Measurements from ENCODE around the gene XXYLT1. TPM values are rescaled to one million over a fixed set of nuclear protein-coding genes. Genes with fewer than 3 reads are reported as not detected.
A peak's percentile ranks its signal among the peaks of the same experiment; 100 is the strongest.

XXYLT1 gene
- total and polyA plus RNA-seq, 9 of the 15 experiments (the other 6 are each of a cell fraction or from before 2014, with no cell fraction given): 1.9 to 18.9 (median 15.0) TPM

DNA sequence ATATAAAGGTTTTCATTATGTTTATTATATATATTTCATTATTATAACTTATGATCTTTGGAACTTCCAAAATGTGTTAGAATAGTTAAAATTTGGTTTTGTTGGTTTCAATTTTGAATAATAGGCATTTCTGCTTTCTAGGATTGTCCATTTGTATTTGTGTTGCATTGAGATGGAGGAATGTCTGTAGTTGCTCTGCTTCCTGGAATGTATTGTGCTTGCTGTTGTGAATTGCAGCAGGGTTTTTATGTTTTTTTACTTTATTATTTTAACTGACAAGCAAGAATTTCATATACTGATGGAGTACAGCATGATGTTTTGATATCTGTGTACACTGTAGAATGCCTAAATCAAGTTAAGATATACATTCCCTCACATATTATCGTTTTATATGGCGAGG is 247.4 kb downstream of the XXYLT1 start:
- Histone ChIP-seq H3K27ac (ENCODE audit: extremely low read depth, low read depth, low read length) (no peak overlapping the region), H3K9me1 (ENCODE audit: control insufficient read depth, insufficient read depth, low read length) (no peaks in the 10 kb centered on the region), H3K36me3 (ENCODE audit: control insufficient read depth, insufficient read depth, low read length) (no peaks in the 10 kb centered on the region), H3K4me3 (no peak overlapping the region), H3K4me1 (replicated peaks in 1 of 2; ENCODE audit: control insufficient read depth in 2 of 2, insufficient read depth in 2 of 2, low read length in 2 of 2) (no peaks in the 10 kb centered on the region), H3K27me3 (ENCODE audit: control insufficient read depth in 2 of 2, insufficient read depth in 2 of 2, low read length in 2 of 2) (peaks cover 32 to 52% of the 10 kb centered on the region in 2 experiments), H3K9ac (ENCODE audit: insufficient read depth in 1 of 2, low read depth in 2 of 2, low read length in 2 of 2) (no peak overlapping the region), H3K9me3 (replicated peaks; ENCODE audit: control insufficient read depth, insufficient read depth, low read depth, low read length) (peaks cover 4% of the 10 kb centered on the region; the same call in 1 of the 2 replicates), H2AFZ (ENCODE audit: low read depth, low read length) (no peak overlapping the region), H3K79me2 (ENCODE audit: control insufficient read depth, insufficient read depth, low read length) (no peaks in the 10 kb centered on the region), H3K4me2 (ENCODE audit: insufficient read depth, low read length) (no peak overlapping the region), H4K20me1 (replicated peaks; ENCODE audit: control insufficient read depth, insufficient read depth, low read length) (no peaks in the 10 kb centered on the region)
- FAIRE-seq (no peak), DNase-seq (ENCODE audit: extremely low read depth in 1 of 4, low spot score in 3 of 4) (no peak), ATAC-seq (no peak)
- ChIA-PET POLR2A (no interaction called here), CTCF (ENCODE audit: low intra/inter-chr PET ratio) (no interaction called here)
- in situ Hi-C loops (cut with MboI): no loop called here
- intact Hi-C loops (cut with micrococcal nuclease): no loop called here
- 0% methylated on average over 2 of the region's 2 CpGs for WGBS (ENCODE audit: insufficient coverage, low coverage, missing lambda C conversion rate)
- BruUV-seq (replicated peaks): no TSS peak
- TF ChIP-seq ZNF232 (CRISPR knock-in tag; IDR thresholded peaks at IDR 0.05): no peak
- TF ChIP-seq, protein P1, sequence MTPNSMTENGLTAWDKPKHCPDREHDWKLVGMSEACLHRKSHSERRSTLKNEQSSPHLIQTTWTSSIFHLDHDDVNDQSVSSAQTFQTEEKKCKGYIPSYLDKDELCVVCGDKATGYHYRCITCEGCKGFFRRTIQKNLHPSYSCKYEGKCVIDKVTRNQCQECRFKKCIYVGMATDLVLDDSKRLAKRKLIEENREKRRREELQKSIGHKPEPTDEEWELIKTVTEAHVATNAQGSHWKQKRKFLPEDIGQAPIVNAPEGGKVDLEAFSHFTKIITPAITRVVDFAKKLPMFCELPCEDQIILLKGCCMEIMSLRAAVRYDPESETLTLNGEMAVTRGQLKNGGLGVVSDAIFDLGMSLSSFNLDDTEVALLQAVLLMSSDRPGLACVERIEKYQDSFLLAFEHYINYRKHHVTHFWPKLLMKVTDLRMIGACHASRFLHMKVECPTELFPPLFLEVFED (CRISPR knock-in tag; conservative IDR thresholded peaks at IDR 0.05): no peak
- no peak for TF ChIP-seq NFYB (IDR thresholded peaks at IDR 0.05; ENCODE audit: extremely low read depth, insufficient read length)
- peak in 1 of 2 experiments; percentile 93; a peak in 2 of 3 replicates for TF ChIP-seq CBX3 (IDR thresholded peaks at IDR 0.05; ENCODE audit: borderline replicate concordance in 1 of 2, low read length in 2 of 2)
- TF ChIP-seq GATAD2B (IDR thresholded peaks at IDR 0.05; ENCODE audit: borderline replicate concordance): no peak
- peak; percentile 62 for TF ChIP-seq TEAD4 (IDR thresholded peaks at IDR 0.05; ENCODE audit: low read length)
- TF ChIP-seq TEAD4 (CRISPR knock-in tag; IDR thresholded peaks at IDR 0.05; ENCODE audit: borderline replicate concordance): no peak
- TF ChIP-seq IFI16 (CRISPR knock-in tag; IDR thresholded peaks at IDR 0.05): no peak
- TF ChIP-seq, protein P2, sequence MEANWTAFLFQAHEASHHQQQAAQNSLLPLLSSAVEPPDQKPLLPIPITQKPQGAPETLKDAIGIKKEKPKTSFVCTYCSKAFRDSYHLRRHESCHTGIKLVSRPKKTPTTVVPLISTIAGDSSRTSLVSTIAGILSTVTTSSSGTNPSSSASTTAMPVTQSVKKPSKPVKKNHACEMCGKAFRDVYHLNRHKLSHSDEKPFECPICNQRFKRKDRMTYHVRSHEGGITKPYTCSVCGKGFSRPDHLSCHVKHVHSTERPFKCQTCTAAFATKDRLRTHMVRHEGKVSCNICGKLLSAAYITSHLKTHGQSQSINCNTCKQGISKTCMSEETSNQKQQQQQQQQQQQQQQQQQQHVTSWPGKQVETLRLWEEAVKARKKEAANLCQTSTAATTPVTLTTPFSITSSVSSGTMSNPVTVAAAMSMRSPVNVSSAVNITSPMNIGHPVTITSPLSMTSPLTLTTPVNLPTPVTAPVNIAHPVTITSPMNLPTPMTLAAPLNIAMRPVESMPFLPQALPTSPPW (CRISPR knock-in tag; IDR thresholded peaks at IDR 0.05): no peak
- no peak for TF ChIP-seq ZFP1 (CRISPR knock-in tag; IDR thresholded peaks at IDR 0.05)
- TF ChIP-seq TRIM28 (IDR thresholded peaks at IDR 0.05): peak; percentile 78
- 0 out of 2 replicates have a peak, but pooled peaks have one; percentile 78 for TF ChIP-seq CBX5 (IDR thresholded peaks at IDR 0.05; ENCODE audit: borderline replicate concordance, low read depth)
- no peak for TF ChIP-seq SRSF1 (IDR thresholded peaks at IDR 0.05; ENCODE audit: low read depth, low read length)
- no peak for TF ChIP-seq STAT5A (IDR thresholded peaks at IDR 0.05; ENCODE audit: borderline replicate concordance, low read length)
- TF ChIP-seq NCOA4 (IDR thresholded peaks at IDR 0.05; ENCODE audit: partially characterized antibody): no peak
- TF ChIP-seq, protein P3, sequence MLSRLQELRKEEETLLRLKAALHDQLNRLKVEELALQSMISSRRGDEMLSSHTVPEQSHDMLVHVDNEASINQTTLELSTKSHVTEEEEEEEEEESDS (CRISPR knock-in tag; IDR thresholded peaks at IDR 0.05): no peak
- TF ChIP-seq ESRRB (CRISPR knock-in tag; IDR thresholded peaks at IDR 0.05; ENCODE audit: borderline replicate concordance): no peak
- no peak for TF ChIP-seq ASH1L (IDR thresholded peaks at IDR 0.05; ENCODE audit: borderline replicate concordance, low read depth, partially characterized antibody)
- no peak for TF ChIP-seq ARID2 (IDR thresholded peaks at IDR 0.05)
- no peak for TF ChIP-seq ZC3H8 (IDR thresholded peaks at IDR 0.05)
- TF ChIP-seq ETV1 (tag; conservative IDR thresholded peaks at IDR 0.05; ENCODE audit: low read depth): 0 out of 2 replicates have a peak, but pooled peaks have one; percentile 46
- peak in 1 of 2 experiments; percentile 60; a peak in 1 of 4 replicates for TF ChIP-seq HDAC1 (IDR thresholded peaks at IDR 0.05)

All from K562 (cell line).